Ecto neural progenitor cell (in vitro differentiated cells): Measurements from ENCODE around the gene SURF4.

ENCODE experiments used
- DNase-seq: peaks from one replicate; pipeline ENCODE4 v3.0.0-alpha.2; 2018; ENCODE audit warnings: low spot score

The SURF4 gene

DNA sequence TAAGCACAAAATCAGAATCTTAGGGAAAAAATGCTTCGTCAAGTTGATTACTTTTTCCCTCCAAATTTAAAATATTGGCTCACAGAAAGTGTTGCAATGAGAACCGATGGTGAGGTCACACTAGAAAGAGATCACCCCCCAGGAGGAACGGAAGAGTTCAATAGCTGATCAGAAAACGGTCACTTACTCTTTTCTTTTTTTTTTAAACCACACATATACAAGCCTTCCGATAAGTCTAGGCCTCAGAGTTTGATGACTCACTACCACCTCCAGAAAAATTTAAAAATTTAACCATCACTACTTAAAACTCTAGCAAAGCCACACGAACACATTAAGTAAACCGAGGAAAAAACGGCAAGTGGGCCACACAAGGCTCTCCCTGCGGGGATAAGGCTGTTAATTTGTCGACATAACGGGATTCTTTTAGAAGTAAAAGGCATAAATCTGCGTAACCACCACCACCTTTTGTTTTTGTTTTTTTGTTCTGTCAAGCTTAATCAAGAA lies 1.2 kb downstream of the SURF4 start:
- no peak for DNase-seq

DNA sequence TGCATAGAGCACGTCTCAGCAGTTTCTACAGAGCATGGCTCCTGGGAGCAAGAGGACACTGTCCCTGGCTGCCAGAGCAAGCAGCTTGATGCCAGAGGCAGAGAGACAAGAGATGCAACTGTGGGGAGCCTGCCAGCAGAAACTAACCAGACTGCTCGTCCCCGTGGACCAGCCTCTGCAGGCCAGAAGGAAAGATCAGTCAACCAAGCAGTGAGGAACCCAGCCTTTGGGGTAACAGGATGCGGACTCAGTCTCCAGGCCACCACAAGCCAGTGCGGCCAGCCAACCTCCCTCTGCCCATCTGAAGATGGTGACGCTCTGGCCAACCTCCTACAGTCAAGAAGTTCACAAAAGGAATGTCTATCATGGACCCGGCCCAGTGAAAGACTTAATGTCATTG lies 3.7 kb downstream of the SURF4 start:
- DNase-seq: no peak

GRCh38 chr9:133371261-133371711 lies 4.6 kb downstream of the SURF4 start:
- DNase-seq: no peak

- no peak for DNase-seq
Observed at GRCh38 chr9:133370685-133371084, 5.2 kb downstream of the SURF4 start.

GRCh38 chr9:133369933-133370332 lies 5.9 kb downstream of the SURF4 start:
- DNase-seq: no peak

GRCh38 chr9:133369422-133369821 lies 6.4 kb downstream of the SURF4 start:
- DNase-seq: no peak

DNA sequence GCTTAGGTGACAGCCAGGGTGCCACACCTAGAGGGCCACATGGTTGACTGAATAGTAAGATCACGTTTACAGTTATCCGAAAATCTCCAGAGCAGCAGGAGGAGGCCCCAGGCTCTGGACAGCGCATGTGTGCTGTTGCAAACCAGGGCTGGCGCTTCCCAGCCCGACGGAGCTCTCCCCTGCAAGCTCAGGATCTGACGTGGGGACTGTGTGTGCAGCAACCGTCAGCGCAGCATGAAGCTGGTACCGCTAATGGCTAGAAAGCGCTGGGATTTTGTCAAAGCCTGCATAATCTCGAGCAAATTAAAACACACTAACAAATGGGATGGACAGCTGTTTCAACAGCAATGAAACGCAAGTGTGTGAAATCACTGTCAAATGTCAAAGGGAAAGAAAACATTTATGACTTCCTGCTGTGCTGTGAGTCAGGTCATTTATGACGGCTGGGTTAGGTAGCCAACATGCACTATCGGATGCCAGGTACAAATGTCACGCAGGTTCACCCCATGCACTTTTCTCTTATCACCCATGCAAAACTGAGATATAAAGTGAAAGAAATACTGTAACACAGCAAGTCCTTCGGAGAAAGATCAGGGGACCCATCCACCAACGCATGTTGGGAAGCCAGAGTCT lies 7.5 kb downstream of the SURF4 start:
- DNase-seq: no peak

GRCh38 chr9:133367778-133368177 lies 8.1 kb downstream of the SURF4 start:
- DNase-seq: no peak

DNA sequence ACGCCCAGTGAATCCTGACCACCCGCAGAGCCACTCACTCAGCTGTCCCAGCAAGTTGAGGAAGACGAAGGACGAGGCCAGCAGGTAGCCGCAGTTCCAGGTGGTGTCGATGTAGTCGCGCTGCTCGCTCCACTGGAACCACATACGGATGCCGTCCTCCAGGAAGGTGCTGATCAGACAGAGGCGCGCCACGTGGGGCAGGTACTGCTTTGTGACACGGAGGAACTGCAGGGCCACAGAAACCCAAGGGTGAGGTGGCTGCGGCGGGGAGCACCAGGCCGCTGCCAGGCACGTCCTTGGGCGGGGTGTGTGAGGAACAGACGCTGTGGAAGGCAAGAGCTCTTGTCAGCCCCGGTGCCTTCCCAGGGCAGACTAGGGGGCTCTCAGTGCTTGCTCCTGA lies 8.6 kb downstream of the SURF4 start:
- DNase-seq: no peak

DNA sequence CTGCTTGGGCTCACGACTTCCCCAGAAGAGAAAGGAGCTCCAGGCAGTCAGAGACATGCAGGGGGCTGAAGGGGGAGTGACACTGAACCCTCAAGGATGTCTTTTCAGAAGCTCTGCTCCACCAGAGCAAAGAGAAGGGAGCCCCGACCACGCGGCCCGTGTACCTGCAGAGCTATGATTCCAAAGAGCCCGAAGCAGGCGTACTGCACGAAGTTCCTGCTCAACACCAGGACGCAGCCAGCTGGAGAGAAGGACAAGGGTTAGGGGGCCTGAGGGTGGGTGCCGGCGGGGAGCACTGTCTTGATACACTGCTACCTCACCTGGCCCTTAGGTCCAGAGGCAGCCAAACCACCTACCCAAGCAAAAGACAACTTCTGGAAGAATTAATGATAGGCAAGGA lies 9.4 kb downstream of the SURF4 start:
- no peak for DNase-seq

DNA sequence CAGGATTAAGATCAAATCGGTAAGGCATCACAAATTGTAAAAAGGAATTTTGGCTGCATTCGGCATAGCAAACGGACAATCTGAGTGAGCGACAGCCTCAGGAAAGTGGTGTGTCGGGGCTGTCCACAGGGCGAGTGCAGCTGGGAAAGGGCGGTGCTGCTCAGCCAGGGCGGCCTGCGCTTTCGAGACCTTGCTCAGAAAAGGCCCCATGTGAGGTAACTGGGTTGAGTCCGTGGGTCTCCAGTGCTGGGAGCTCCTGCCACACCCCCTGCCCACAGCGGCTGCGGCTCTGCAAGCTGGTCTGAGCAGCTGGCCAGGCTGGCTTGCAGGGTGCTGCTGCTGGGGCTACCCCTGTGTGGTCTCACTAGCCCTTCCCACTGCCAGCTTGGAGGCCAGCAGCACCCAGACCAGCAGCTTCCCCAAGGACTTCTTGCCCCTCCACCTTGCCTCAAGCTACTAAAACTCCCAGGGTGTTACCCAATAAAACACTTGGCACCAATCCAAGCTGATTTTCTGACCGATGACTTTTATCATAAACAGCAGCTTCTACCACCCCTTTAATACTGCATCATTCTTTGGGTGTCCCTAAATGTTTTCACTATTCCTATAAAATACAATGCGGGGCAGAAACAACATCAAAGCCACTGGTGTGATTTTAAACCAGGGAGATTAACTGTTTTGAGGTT lies 13.4 kb downstream of the SURF4 start:
- no peak for DNase-seq

DNA sequence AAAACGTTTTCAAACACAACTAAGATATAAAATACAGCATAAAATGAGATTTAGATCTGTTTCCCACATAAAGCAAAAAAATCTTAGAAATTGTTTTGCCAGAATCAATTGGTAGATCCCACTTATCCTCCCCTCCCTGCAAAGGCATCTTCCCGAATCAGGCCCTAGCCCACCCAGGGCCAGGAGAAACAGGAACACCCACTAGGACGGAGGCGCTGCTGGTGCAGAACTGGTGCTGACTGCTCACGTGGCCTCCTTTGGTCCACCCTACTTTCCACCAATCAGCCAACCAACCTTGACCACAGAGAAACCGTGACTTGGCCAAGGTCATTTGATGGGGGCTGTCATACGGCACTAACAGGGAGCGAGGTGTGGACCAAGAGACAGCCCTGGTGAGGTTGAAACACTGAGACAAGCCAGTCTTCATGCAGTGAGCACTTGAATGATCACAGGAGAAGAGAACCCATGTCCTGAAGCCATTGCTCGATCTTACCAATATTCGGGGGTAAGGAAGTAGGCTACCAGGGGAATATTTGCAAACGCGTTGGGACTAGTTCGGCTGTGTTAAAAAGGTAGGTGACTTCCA lies 14.3 kb downstream of the SURF4 start:
- DNase-seq: no peak

GRCh38 chr9:133360400-133361393 lies 15.2 kb downstream of the SURF4 start:
- no peak for DNase-seq

- DNase-seq: no peak
Observed at GRCh38 chr9:133359399-133360175, 16.3 kb downstream of the SURF4 start.

DNA sequence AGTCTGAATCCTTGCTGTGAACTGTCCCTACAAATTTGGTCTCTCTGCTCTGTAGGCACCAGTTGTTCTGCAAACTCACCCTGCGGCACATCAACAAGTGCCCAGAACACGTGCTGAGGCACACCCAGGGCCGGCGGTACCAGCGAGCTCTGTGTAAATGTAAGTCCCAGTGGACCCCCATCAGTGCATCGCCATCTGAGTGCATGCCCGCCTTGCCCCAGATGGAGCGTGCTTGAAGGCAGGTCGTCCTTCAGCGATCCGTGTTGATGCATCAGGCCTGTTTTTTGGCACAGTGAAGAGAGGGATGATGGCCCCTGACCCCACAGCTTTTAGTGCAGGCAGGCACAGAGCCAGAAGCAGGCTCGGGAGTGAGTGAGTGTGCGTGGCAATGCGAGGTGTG lies 18.2 kb downstream of the SURF4 start:
- no peak for DNase-seq

DNA sequence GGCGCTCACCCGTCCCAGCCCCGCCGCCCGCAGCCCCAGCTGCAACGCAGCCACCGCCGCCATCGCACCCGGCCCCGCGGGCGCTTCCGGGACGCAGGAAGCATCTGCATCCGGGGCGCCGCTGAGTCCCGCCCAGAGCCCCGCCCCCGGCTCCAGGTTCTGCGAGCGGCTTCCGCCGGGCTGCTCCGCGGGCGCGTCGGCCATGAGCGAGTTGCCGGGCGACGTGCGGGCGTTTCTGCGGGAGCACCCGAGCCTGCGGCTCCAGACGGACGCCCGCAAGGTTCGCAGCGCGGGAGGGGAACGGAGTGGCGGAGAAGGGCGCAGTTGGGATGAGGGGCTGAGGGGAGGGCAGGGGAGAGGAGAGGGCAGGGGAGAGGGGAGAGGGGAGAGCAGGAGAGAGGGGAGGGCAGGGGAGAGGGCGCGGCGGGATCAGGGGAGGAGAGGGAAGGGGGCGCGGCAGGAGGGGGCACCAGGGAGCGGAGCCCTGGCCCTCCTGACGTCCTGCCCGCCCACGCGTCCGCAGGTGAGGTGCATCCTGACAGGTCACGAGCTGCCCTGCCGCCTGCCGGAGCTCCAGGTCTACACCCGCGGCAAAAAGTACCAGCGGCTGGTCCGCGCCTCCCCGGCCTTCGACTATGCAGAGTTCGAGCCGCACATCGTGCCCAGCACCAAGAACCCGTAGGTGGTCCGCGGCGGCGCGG lies 19.3 kb downstream of the SURF4 start, which contains the start of the genes SURF1 and SURF2:
Gene SURF1, minus strand, starts transcription at position 97 of the 701 bp plus-strand sequence. Its CDS starts 34 bp downstream, at position 63.
Gene SURF2, plus strand, starts transcription at position 160 of the 701 bp plus-strand sequence. Its CDS starts 43 bp downstream, at position 203.
- DNase-seq: peak; percentile 91

DNA sequence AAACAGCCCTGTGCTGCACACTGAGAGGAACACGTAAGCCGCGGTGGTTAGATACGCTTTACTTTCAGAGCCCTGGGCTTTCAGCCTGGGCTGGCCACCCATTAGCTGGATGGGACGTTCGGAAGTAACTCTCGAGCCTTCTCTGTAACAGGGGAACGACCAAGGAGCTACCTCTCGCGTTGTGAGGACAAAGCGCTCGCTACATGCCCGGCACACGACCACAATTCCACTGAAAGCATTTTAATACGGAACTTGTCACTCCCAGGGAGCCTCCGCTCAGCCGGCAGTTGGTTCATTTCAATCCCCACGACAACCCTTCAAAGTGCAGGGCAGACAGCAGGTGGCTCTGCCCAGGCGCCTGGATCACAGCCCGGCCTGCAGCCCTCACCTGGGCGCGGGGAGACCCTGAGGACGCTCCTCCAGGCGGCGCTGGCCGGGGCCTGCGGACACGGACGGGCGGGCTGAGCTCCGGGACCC lies 19.9 kb downstream of the SURF4 start:
- no peak for DNase-seq

DNA sequence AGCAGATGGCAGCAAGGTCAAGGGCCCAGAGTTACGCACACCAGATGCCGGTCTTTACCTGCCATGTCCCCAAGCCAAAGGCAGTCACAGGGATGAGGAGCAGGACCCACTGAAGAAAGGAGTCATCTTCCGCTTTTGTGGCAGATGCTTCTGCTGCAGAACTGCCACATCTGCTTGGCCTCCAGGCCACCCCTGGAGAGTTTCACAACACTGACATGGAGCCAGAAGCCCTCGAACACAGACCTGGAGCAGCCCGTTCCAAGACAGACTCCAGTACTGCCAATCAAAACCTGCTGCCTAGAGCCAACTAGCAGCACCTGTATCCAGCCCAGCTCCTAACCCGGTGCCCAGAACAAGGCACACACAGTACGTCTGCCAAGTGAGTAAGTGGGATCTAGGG lies 21.1 kb downstream of the SURF4 start:
- no peak for DNase-seq

DNA sequence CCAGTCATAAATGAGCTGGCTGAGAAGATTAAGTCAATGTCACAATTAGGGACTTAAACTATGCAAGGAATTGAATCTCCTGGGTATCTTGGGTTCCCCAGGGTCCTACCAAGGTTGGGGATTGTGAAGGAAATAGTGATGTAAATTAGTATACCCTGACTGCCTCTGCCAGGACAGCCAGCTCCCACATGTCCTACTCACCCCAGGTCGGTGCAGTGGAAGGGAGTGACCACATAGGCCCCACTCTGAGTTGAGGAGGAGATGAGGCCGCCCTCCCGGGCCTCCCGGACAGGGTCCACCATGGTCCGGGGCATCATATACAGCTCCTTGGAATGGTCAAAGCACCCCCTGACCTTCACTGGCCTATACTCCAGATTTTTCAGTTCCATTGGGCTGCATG lies 22.3 kb downstream of the SURF4 start:
- DNase-seq: no peak

GRCh38 chr9:133352635-133353340 lies 23.1 kb downstream of the SURF4 start:
- DNase-seq: no peak
